ENCODE measurements around the gene MSH5. TPM values are rescaled to one million over a fixed set of nuclear protein-coding genes. Genes with fewer than 3 reads are reported as not detected.

The MSH5 gene
- total and polyA plus RNA-seq, 9 donors = 5.3 to 20.8 (median 11.2) TPM

DNA sequence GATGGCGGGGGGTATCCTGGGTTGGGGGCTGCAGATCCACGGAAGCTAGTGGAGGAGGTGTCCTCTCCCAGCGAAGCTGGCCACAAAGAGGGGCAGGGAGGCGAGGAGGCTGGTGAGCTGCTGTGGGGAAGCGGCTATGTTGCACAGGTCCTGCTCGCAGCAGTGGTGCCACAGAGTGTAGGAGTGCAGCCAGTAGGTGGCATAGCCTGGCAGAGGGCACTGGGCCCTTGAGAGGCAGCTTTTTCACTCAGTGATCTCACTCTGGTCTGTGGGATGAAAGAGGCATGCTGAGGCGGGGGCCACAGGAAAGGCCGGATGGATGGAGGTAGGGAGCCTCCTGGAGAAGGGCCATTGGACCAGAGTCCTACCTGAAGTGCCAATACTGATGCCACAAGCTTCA is 27.5 kb upstream of the MSH5 start:
- H3K27me3 ChIP-seq (ENCODE audit: control insufficient read depth, insufficient read depth, low read length) = no peaks in the 10 kb centered on the region
- WGBS (ENCODE audit: insufficient coverage) = 97% methylated on average over 7 of the region's 8 CpGs
- no peak overlapping the region for H3K4me3 ChIP-seq (ENCODE audit: low read length)
- no peak for DNase-seq
- no peak overlapping the region for H3K27ac ChIP-seq (ENCODE audit: low read length)
- H3K4me1 ChIP-seq (ENCODE audit: control insufficient read depth, insufficient read depth, low read length) = peaks cover 18% of the 10 kb centered on the region
- H3K36me3 ChIP-seq (ENCODE audit: control insufficient read depth, insufficient read depth, low read length) = no peaks in the 10 kb centered on the region
- H3K9me3 ChIP-seq (replicated peaks; ENCODE audit: control insufficient read depth, low read depth, low read length) = no peaks in the 10 kb centered on the region

DNA sequence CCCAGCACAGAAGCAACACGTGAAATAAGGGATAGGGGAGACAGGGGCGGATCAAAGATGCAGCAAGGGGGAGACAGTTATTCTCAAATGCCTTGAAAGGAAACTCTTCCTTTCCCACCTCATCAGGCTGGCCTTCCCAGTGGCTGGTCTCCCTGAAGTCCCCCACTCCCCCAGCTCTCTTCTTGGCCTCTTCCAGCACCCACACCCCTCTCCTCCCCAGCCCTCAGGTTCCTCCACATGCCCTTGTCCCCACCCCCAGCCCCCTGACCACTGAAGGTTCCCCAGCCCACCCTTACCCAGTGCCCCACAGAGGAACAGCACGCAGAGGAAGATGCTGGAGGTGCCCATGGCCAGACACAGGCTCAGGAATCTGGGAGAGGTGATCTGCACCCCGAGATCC is 26.3 kb upstream of the MSH5 start:
- no peaks in the 10 kb centered on the region for H3K27me3 ChIP-seq (ENCODE audit: control insufficient read depth, insufficient read depth, low read length)
- no peak for DNase-seq
- no peaks in the 10 kb centered on the region for H3K36me3 ChIP-seq (ENCODE audit: control insufficient read depth, insufficient read depth, low read length)
- peaks cover 18% of the 10 kb centered on the region for H3K4me1 ChIP-seq (ENCODE audit: control insufficient read depth, insufficient read depth, low read length)
- H3K9me3 ChIP-seq (replicated peaks; ENCODE audit: control insufficient read depth, low read depth, low read length) = no peaks in the 10 kb centered on the region
- no peak overlapping the region for H3K27ac ChIP-seq (ENCODE audit: low read length)
- WGBS (ENCODE audit: insufficient coverage) = 40% methylated on average over 1 of the region's 4 CpGs
- H3K4me3 ChIP-seq (ENCODE audit: low read length) = no peak overlapping the region

DNA sequence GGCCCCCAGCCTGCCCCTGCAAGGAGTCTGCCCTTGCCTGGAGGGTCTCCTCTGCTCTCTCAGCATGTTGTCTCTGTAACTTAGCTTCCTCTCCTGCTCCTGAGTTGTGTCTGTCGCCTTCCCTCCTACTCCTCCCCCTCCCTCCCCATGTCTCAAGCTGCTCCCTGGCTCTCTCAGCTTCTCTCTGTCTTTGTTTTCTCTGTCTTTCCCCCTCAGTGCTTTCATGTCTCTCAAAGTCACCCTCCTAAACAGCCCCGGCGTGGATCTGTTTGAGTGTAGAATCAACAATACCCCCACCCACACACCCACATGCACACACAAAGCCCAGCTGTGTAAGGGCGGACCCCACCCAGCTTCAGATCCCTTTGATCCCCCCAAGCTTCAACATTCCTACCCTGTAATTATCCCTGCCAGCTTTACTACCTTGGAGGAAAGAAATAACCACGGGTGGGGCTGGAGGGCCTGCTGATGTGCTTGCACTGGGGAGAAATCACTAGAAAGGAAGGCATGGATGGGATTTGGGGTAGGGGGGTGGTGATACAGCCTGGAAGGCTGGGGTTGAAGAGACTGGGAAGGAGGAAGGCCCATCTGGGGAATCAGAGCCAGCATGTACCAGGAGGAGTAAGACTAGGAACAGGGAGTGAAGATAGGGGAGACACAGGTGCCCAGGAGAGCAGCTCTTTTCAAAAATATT is 25.7 kb upstream of the MSH5 start:
- 44% methylated on average over 3 of the region's 5 CpGs for WGBS (ENCODE audit: insufficient coverage)
- peaks cover 18% of the 10 kb centered on the region for H3K4me1 ChIP-seq (ENCODE audit: control insufficient read depth, insufficient read depth, low read length)
- DNase-seq = no peak
- H3K9me3 ChIP-seq (replicated peaks; ENCODE audit: control insufficient read depth, low read depth, low read length) = no peaks in the 10 kb centered on the region
- H3K27me3 ChIP-seq (ENCODE audit: control insufficient read depth, insufficient read depth, low read length) = no peaks in the 10 kb centered on the region
- no peaks in the 10 kb centered on the region for H3K36me3 ChIP-seq (ENCODE audit: control insufficient read depth, insufficient read depth, low read length)
- H3K27ac ChIP-seq (ENCODE audit: low read length) = no peak overlapping the region
- no peak overlapping the region for H3K4me3 ChIP-seq (ENCODE audit: low read length)

DNA sequence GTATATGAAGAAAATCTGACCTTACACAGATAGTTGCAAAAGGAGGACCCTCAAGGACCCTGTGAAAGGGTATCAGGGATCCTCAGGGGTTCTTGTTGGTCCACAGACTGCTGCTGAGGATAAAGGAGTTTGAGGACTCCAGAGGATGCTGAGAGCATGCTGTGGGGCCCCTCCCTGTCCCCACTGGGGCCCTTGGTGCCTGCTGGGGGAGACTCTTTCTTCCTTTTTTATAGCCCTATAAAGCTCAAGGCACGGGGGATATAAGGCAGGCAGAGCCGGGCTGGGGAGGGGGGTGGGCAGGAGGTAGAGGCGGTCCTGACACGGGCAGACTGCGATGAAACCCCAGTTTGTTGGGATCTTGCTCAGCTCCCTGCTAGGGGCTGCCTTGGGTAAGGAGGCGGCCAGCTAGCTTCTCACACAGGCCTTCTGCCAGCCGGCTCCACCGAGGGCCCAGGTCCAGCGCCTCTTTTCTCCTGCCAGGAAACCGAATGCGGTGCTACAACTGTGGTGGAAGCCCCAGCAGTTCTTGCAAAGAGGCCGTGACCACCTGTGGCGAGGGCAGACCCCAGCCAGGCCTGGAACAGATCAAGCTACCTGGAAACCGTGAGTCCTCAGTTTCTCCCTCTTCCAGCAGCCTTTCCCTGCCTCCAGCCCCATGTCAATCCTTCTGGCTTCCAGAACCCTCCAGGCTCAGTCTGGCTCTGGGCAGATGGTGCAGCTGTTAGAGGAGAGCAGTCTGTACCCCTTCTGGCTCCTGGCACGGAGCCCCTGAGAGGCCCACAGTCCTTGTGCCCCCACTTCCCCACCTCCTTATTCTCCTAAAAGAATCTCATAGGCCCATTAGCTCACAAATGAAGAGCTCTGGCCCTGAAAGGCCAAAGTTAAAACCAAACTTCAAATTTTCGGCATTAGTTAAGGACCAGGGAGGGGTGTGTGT is 24.5 kb upstream of the MSH5 start, which contains the start of gene LY6G6D:
Gene LY6G6D, plus strand, starts transcription at position 327 of the 937 bp plus-strand sequence. Its CDS starts 8 bp downstream, at position 335.
- H3K9me3 ChIP-seq (replicated peaks; ENCODE audit: control insufficient read depth, low read depth, low read length) = no peaks in the 10 kb centered on the region
- H3K4me3 ChIP-seq (ENCODE audit: low read length) = no peak within 1 kb of the TSS
- H3K36me3 ChIP-seq (ENCODE audit: control insufficient read depth, insufficient read depth, low read length) = no peaks in the 10 kb centered on the region
- 27% methylated on average over 10 of the region's 16 CpGs for WGBS (ENCODE audit: insufficient coverage)
- peaks cover 18% of the 10 kb centered on the region for H3K4me1 ChIP-seq (ENCODE audit: control insufficient read depth, insufficient read depth, low read length)
- no peak within 1 kb of the TSS for H3K27ac ChIP-seq (ENCODE audit: low read length)
- no peaks in the 10 kb centered on the region for H3K27me3 ChIP-seq (ENCODE audit: control insufficient read depth, insufficient read depth, low read length)
- DNase-seq = peak; percentile 47

DNA sequence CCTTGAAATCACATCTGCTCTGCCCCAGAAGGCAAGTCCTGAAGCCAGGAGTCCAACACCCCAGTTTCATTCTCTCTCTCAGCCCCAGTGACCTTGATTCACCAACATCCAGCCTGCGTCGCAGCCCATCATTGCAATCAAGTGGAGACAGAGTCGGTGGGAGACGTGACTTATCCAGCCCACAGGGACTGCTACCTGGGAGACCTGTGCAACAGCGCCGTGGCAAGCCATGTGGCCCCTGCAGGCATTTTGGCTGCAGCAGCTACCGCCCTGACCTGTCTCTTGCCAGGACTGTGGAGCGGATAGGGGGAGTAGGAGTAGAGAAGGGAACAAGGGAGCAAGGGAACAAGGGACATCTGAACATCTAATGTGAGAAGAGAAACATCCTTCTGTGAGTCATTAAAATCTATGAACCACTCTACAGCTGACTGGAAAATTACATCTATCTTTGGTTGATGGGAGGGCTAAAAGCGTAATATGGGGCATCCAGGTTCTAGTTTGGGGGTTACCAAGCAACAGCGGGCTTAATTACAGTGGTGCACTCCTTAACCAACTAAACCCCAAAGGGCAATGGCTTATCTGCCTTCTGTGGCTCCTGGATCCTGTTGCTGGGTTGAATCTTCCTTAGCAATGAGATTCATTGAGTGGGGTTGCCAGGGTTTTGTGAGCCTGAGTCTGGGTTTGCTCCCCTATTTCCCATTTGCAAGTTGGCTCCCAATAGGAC is 22.1 kb upstream of the MSH5 start:
- Histone ChIP-seq H3K9me3 (replicated peaks; ENCODE audit: control insufficient read depth, low read depth, low read length) (no peaks in the 10 kb centered on the region), H3K4me3 (ENCODE audit: low read length) (no peak overlapping the region), H3K4me1 (ENCODE audit: control insufficient read depth, insufficient read depth, low read length) (peaks cover 18% of the 10 kb centered on the region), H3K27me3 (ENCODE audit: control insufficient read depth, insufficient read depth, low read length) (no peaks in the 10 kb centered on the region), H3K27ac (ENCODE audit: low read length) (no peak overlapping the region), H3K36me3 (ENCODE audit: control insufficient read depth, insufficient read depth, low read length) (no peaks in the 10 kb centered on the region)
- no peak for DNase-seq
- 52% methylated on average over 4 of the region's 10 CpGs for WGBS (ENCODE audit: insufficient coverage)

DNA sequence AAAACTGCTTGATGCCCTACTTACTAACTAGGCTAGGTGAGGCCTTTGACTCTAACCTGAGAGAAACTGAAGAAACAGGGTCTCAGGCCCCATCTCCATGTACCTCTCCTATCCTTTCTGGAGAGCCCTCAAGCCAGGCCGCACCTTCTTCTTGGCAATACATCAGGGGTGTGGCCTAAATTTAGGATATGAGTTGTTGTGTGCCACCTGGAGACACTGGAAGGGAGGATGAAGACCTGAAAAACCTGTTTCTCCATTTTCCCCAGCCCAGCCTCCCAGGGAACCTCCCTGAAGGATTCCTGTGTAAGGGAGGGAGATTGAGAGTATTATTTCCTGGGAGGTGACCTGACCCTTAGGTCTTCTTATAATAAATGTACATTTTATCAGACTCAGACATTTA is 21.5 kb upstream of the MSH5 start:
- WGBS (ENCODE audit: insufficient coverage) = no CpG with 5 or more reads among the region's 1 CpG
- no peak for DNase-seq

DNA sequence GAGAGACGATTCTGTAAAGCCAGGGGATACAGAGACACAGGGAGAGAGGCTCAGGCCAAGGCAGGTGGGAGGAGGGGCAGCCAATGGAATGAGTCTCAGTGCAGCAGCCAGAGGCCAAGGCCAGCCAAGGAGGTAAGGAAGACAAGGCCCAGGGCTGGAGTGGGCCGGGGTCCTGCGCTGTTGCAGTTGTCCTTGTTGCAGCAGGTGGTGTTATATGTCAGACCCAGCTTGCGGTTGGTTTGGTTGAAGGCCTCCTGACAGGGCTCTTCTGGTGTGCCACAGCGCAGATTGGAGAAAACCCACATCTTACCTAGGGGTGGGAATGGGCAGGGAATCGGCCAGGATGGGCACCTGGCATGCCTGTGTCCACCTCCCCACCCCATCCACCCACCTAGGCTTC is 20.8 kb upstream of the MSH5 start:
- no peaks in the 10 kb centered on the region for H3K27me3 ChIP-seq (ENCODE audit: control insufficient read depth, insufficient read depth, low read length)
- H3K4me3 ChIP-seq (ENCODE audit: low read length) = no peak overlapping the region
- WGBS (ENCODE audit: insufficient coverage) = 80% methylated on average over 4 of the region's 6 CpGs

More for the DNA sequence above, 21.5 kb upstream of the MSH5 start:
- H3K36me3 ChIP-seq (ENCODE audit: control insufficient read depth, insufficient read depth, low read length) = no peaks in the 10 kb centered on the region
- no peaks in the 10 kb centered on the region for H3K27me3 ChIP-seq (ENCODE audit: control insufficient read depth, insufficient read depth, low read length)
- peaks cover 18% of the 10 kb centered on the region for H3K4me1 ChIP-seq (ENCODE audit: control insufficient read depth, insufficient read depth, low read length)
- no peak overlapping the region for H3K4me3 ChIP-seq (ENCODE audit: low read length)
- no peak overlapping the region for H3K27ac ChIP-seq (ENCODE audit: low read length)
- H3K9me3 ChIP-seq (replicated peaks; ENCODE audit: control insufficient read depth, low read depth, low read length) = no peaks in the 10 kb centered on the region

DNA sequence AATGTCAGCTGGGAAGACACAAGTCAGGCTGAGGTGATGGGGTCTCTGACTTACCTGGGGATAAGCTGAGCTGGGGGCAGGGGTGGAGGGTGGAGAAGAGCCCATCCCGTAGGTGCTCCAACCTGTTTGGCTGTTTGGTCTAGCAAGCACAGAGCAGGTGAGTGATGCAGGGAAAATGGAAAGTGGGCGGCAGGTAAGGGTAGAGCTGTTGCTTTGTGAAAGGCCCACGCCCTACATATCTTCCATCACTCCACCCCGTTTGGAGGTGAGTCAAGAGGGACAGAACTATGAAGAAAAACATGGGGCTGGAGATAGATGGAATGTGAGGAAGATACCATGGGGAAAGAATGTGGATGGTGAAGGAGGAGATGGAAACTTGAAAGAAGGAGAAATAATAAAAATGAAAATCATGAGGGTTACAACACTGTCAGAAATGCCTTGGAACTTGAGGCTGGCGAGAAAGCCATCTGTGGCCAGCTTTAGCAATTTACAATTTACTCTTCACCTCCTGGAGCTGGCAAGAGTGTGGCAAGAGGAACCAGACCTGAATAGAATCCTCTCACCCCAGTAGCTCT is 19.5 kb upstream of the MSH5 start:
- H3K36me3 ChIP-seq (ENCODE audit: control insufficient read depth, insufficient read depth, low read length) = peaks cover 12% of the 10 kb centered on the region
- DNase-seq = no peak
- H3K4me1 ChIP-seq (ENCODE audit: control insufficient read depth, insufficient read depth, low read length) = peaks cover 4% of the 10 kb centered on the region
- H3K27ac ChIP-seq (ENCODE audit: low read length) = no peak overlapping the region
- no peaks in the 10 kb centered on the region for H3K9me3 ChIP-seq (replicated peaks; ENCODE audit: control insufficient read depth, low read depth, low read length)
- WGBS (ENCODE audit: insufficient coverage) = 100% methylated on average over 1 of the region's 5 CpGs
- no peaks in the 10 kb centered on the region for H3K27me3 ChIP-seq (ENCODE audit: control insufficient read depth, insufficient read depth, low read length)
- H3K4me3 ChIP-seq (ENCODE audit: low read length) = no peak overlapping the region

More for the DNA sequence above, 20.8 kb upstream of the MSH5 start:
- peaks cover 14% of the 10 kb centered on the region for H3K4me1 ChIP-seq (ENCODE audit: control insufficient read depth, insufficient read depth, low read length)
- peaks cover 2% of the 10 kb centered on the region for H3K36me3 ChIP-seq (ENCODE audit: control insufficient read depth, insufficient read depth, low read length)
- H3K9me3 ChIP-seq (replicated peaks; ENCODE audit: control insufficient read depth, low read depth, low read length) = no peaks in the 10 kb centered on the region
- no peak overlapping the region for H3K27ac ChIP-seq (ENCODE audit: low read length)
- DNase-seq = no peak

DNA sequence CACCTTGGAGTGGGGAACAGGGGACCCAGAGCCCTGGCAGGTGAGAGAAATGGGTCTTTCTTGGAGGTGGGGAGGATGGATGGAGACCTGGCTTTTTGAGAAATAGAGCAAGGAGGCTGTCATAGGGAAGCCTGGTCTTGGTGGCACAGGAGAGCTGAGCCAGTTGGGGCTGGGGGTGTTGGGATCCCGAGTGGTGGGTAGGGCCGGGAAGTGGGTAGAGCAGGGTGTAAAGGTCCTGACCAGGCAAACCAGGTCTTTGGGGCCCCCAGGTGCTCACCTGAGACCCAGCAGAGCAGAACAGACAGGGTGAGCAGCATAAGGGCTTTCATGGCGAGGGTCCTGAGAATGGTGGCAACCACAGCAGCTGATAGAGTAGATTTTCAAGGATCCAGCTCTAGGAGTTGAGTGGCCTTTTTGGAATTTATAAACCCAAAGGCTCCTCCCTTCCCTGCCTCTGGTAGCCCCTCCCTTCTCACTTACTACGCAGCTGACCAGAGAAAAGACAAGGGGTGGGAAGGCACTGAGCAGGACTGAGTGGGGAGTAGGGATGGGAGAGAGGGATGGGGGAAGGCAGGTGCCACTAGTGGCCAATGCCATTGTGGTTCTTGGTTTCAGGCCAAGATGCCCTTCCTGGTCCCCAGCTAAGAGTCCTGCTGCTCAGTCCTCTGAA is 18.3 kb upstream of the MSH5 start, which contains the start of gene LY6G6C:
Gene LY6G6C, minus strand, starts transcription at position 396 of the 670 bp plus-strand sequence. Its CDS starts 67 bp downstream, at position 329.
- Histone ChIP-seq H3K4me3 (ENCODE audit: low read length) (no peak within 1 kb of the TSS), H3K4me1 (ENCODE audit: control insufficient read depth, insufficient read depth, low read length) (no peaks in the 10 kb centered on the region), H3K27ac (ENCODE audit: low read length) (no peak within 1 kb of the TSS), H3K36me3 (ENCODE audit: control insufficient read depth, insufficient read depth, low read length) (peaks cover 24% of the 10 kb centered on the region), H3K9me3 (replicated peaks; ENCODE audit: control insufficient read depth, low read depth, low read length) (no peaks in the 10 kb centered on the region), H3K27me3 (ENCODE audit: control insufficient read depth, insufficient read depth, low read length) (no peaks in the 10 kb centered on the region)
- 100% methylated on average over 2 of the region's 4 CpGs for WGBS (ENCODE audit: insufficient coverage)
- DNase-seq = no peak

Data from muscle of leg (tissue), 11 donors.